Measurements from ENCODE around the gene SFXN4. TPM values are rescaled to one million over a fixed set of nuclear protein-coding genes. Genes with fewer than 3 reads are reported as not detected.
"Not testable (repeated sequence)": the region's sequence is repeated elsewhere in the genome, so short reads cannot be mapped to it uniquely, and the experiment has no call there.

The SFXN4 gene
- polyA plus RNA-seq, 5 donors: 21.1 to 31.6 (median 26.0) TPM

DNA sequence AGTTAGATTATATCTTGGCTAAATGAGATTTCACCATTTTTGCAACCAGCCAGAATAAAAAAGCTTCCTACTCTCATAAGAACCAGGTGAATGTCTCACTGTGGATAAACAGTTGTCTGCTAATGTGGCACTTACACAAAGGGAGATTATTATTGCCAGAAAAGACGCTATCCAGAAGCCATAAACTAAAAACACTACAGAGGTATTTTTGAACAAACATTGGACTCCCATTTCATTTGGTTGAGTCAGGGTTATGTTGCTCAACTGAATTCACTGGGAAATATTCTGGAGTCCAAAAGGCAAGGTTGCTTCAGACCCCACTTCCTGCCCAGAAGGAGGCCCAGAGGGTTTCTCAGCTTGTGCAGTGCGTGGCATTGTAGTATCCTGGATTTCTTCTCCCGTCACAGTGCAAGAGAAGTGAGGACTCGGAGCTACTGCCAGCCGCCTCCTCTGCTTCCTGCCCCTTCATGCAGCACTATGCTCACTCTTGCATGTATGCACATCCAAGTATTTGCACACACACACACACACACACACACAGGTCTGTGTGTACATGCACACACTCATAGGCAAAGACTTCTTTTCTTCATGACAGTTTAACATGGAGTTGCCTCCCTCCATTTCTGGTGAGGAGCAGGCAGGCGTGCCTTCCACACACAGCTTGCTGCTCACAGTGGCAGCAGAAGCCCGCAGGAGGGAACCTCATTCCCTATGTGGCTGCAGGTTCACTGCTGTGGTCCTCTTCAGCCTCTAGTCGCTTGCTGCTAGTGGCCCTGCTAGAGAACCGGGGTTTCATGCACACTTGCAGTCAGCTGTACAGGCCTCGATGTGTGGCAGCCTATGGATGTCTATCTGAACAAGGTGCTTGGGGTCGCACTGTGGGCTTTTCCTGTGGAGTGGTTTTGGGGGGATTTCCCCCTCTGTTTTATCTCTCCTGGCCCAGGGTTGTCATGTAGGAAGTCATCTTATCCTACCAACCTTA lies 51.5 kb downstream of the SFXN4 start:
- DNase-seq: no peak

DNA sequence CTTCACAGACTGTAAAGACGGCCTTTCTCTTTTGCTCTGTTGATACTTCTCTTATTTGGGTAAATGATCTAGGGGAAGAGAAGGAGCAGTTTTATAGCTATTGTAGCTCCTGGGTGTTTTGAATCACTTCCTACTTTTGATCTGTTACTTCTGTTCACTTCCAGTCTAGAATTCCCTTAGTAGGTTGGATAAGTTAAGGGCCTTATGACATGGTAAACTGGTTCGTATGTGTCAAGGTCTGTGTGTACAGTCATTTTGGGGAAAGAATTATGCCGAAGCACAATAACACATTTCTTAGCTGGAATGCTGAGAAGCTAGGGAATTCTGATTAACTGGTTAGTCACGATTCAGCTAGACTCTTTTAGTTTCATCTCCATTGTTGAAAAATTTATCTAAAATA lies 53.5 kb downstream of the SFXN4 start:
- no peak for DNase-seq

DNA sequence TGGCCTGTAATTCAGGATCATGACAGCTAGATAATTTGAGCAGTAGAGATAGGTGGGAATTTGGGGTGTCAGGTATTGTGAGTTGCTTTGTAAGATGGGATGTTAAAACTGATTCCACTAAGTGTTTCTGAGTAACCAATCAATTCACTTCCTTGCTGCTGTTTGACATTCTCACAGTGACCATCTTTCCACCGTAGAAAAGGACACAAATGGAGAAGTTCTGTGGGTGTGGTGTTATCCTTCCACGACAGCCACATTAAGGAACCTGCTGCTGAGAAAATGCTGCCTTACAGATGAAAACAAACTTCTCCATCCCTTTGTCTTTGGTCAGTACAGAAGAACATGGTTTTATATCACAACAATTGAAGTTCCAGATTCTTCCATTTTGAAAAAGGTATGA lies 57.7 kb downstream of the SFXN4 start:
- not testable (repeated sequence) for DNase-seq

DNA sequence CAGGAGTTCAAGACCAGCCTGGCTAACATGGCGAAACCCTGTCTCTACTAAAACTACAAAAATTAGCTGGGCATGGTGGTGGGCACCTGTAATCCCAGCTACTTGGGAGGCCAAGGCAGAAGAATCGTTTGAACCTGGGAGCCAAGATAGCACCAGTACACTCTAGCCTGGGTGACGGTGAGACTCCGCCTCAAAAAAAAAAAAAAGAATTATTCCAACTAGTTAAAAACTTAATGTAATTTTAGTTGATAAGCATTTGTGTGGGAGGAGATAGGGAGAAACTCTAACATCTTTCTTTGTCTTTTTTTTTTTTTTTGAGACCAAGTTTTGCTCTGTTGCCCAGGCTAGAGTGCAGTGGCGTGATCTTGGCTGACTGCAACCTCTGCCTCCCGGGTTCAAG lies 58.4 kb downstream of the SFXN4 start:
- not testable (repeated sequence) for DNase-seq

DNA sequence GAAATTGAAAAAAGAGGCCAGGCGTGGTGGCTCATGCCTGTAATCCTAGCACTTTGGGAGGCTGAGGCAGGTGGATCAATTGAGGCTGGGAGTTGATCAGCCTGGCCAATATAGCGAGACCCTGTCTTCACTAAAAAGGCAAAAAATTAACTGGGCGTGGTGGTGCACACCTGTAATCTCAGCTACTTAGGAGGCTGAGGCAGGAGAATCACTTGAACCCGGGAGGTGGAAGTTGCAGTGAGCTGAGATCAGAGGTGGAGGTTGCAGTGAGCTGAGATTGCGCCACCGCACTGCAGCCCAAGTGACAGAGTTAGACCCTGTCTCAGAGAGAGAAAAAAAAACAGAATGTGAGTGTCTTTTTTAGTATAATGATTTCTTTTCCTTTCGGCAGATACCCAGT lies 59.6 kb downstream of the SFXN4 start:
- DNase-seq: not testable (repeated sequence)

DNA sequence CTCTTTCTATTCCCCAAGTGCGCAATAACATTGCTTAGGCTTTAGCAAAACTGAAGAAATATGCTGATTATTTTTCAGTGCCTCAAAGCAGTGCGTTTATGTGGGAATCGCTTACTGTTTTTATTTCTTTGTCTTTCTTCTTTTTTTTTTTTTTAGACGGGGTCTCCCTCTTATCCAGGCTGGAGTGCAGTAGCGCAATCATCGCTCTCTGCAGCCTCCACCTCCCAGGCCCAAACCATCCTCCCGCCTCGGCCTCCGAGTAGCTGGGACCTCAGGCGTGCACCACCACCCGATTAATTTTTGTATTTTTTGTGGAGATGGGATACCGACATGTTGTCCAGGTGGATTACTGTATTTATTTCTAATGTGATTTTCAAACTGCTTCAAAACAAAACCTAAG lies 60.4 kb downstream of the SFXN4 start:
- no peak for DNase-seq

DNA sequence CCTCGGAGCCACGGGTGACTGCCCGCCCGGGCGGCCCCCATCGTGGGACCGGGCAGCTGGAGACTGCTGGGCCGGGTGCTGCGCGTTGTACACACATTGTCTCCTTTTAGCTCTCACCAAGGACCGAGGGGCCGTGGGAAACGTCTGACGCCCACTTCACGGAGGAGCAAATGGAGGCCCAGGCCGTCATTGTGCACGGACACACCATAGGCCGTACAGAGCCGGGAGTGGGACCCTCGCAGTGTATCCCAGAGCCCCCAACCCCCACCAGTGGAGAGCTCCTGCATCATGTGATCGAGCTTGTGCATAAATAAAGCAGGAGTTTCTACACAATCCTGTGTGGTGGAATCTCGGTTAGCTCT lies 60.9 kb downstream of the SFXN4 start:
- no peak for DNase-seq

DNA sequence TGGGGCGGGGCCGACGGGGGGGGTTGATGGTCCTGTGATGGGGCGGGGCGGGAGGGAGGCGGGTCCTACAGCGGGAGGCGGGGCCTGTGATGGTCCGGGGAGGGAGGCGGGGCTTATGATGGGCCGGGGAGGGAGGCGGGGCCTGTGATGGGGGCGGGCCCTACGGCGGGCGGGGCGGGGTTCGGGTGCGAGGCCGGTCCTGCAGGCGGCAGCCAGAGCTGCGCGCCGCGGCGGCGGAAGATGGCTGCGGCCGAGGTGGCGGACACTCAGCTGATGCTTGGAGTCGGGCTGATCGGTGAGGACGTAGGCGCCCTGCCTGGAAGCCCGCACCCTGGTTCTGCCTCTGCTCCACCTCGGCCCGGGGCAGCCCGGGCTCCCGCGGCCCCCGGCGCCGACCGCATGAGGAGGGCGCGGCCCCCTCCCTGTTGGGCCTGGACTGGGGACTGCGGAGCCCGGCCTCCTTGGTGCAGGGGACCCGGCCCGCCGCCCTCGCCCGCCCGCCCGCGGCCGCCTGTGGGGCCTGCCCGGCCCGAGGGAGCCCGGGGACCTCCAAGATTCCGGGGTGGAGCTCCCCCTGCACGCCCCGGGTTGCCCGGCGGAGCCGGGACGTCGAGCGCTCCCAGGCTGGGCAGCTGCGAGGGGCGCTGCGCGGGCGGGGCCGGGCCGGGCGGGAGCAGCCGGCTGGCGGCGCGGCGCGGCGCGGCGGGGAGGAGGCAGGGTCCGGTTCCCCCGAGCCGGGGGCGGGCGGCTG lies 61.4 kb downstream of the SFXN4 start, which contains the start of gene DENND10:
TSS of gene DENND10 (plus strand) at position 211 of the 751 bp plus-strand sequence. CDS start at position 241, 30 bp downstream.
- DNase-seq: peak; percentile 70 to 78

DNA sequence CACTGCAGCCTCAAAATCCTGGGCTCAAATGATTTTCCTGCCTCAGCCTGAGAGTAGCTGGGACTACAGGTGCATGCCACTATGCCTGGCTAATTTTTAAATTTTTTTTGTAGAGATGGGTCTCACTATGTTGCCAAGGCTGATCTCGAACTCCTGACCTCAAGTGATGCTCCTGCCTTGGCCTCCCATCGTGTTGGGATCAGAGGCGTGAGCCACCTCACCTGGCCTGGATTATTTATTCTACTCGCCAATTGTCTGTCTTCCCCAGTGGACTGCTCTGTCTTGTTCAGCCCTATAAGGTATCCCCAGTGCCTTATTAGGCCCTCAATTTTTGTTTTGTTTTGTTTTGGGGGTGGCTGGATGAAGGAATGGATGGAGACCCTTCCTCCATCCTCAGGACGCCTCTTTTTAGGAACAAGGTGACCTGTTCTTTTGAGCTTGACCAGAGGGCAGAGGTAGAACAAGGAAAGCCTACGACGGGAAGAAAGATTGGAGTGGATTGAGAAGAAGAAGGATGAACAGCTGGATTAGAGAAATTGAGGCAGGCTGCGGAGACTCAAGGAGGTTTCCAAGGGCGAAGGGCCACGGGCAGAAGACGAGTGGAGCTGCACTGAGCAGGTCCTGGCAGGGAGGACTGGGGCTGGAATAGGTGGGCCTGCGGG lies 62.1 kb downstream of the SFXN4 start:
- DNase-seq: no peak

DNA sequence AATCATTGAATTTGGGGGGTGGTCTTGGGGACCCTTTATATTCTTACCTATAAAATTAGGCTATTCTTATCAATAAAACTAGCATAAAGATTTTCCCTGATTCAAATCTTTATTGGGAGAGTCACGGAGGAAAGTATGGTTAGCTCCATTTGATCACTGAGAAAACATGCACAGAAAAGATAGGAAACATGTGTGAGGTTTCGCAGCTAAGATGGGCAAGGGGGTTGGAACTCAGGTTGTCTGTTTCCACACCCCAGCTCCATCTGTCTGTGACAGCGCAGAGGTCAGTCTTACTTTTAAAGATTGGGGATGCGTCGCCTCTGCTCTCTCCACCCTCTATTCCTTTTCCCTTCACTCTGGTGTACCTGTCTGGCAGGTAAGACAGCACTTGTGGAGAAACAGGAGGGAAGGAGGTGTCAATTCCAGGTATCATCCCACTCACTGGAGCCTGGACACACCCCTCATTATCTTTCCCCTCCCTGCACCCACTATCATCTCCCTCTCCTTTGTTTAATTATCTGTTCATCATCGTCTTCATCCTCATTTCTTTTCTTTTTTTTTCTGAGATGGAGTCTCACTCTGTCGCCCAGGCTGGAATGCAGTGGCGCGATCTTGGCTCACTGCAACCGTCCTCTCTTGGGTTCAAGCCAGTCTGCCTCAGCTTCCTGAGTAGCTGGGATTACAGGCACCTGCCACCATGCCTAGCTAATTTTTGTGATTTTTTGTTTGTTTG lies 64.0 kb downstream of the SFXN4 start:
- no peak for DNase-seq

DNA sequence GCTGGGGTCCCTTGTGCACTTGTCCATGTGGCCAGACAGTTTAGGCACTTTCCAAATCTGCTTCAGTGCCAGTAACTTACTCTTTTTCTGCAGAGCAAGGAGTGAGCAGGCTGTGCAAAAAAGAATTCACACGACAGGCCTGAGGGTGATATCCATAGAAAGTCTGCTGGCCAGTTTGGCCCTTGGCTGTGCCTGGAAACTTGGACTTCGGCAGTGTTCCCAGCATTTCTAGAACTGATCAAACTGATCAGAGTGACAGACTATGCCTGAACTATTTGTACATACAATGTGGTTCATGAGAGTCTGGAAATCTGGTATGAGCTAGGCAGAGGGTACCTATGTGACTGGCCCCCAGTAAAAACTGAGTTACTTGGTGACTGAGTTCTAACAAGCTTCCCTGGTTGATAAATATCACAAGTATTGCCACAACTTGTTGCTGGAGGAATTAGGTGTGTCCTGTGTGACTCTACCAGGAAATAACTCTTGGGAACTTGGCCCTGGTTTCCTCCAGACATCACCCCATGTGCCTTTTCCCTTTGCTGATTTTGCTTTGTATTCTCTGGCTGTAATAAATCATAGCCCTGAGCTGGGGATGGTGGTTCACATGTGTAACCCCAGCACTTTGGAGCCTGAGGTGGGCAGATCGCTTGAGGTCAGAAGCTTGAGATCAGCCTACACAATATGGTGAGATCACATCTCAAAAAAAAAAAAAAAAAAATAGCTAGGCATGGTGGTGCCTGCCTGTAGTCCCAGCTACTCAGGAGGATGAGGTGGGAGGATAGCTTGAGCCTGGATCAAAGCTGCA lies 64.9 kb downstream of the SFXN4 start:
- DNase-seq: no peak

DNA sequence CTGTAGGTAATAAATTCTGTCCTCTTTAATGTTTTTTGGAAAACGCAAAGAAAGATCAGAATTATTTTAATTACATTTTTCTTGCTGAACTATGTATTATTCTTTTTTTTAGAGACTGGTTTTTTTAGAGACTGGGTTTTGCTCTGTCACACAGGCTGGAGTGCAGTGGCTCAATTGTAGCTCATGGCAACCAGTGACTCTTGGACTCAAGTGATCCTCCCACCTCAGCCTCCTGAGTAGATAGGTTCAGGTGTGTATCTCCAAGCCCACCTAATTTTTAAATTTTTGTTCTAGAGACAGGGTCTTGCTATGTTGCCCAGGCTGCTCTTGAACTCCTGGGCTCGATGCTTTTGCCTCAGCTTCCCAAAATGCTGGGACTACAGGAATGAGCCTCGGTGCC lies 66.9 kb downstream of the SFXN4 start:
- DNase-seq: no peak

DNA sequence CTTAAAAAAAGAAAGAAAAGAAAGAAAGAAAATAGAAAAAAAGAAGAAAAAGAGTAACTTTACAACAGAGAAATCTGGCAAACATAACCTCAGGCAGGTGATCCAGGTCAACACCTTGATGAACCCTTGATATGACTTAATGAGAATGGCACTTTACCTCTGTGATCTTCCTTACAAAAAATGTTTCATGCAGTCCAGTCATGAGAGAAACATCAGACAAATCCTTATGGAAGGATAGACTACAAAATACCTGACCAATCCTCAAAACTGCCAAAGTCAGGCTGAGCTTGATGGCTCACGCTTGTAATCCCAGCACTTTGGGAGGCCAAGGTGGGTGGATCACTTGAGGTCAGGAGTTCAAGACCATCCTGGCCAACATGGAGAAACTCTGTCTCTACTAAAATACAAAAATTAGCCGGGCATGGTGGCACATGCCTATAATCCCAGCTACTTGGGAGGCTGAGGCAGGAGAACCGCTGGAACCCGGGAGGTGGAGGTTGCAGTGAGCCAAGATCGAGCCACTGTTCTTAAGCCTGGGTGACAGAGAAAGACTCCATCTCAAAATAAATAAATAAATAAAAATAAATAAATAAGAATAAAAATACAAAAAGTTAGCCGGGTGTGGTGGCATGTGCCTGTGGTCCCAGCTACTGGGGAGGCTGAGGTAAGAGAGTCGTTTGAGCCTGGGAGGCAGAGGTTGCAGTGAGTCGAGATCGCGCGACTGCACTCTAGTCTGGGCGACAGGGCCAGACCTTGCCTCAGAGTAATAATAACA lies 68.7 kb downstream of the SFXN4 start:
- not testable (repeated sequence) for DNase-seq

DNA sequence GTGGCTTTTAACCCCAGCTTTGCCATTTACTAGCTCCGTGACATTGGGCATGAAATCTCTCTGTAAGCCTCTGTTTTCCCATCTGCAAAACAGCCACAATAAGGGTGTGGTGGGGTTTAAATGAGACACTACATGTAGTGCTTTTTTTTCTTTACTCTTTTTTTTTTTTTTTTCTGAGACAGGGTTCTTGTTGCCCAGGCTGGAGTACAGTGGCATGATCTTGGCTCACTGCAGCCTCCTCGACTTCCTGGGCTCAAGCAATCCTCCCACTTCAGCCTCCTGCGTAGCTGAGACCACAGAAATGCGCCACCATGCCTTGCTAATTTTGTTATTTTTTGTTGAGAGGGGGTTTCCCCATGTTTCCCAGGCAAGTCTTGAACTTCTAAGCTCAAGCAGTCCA lies 69.9 kb downstream of the SFXN4 start:
- DNase-seq: no peak

DNA sequence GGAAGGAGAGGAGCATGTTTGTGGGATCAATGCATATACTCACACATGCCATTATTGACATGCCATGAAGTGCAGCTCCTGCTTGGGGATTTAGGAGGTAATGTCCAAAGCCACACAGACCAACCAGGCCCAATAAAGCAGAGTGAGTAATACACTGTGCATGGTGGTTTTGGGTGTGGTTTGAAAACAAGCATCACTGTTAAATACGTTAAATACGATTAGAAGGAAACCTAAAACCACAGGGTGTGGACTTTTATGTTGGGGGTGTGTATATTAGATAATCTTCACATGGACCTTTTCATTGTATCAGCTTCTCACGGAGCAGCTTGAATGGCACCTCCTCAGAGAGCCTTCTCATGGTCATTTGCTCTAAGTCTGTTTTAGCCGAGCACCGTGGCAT lies 74.5 kb downstream of the SFXN4 start:
- no peak for DNase-seq
